CD4-positive, alpha-beta T cell treated with Interleukin-6 for 4 hours (primary cell): ENCODE data around the gene FAM131B.
"Not testable (repeated sequence)": the region's sequence is repeated elsewhere in the genome, so short reads cannot be mapped to it uniquely, and the experiment has no call there.

Experiments
- DNase-seq: peaks from one replicate; pipeline ENCODE4 v3.0.0-alpha.2; 2020; ENCODE audit warnings: mixed read lengths

FAM131B gene

GRCh38 chr7:143362131-143363015 is at the start of gene FAM131B:
Gene FAM131B, minus strand, starts transcription at chr7:143362713. Its CDS starts 110 bp downstream, at chr7:143362603.
- DNase-seq = peak; percentile 61

GRCh38 chr7:143411976-143412708 is 49.6 kb upstream of the FAM131B start:
- no peak for DNase-seq

GRCh38 chr7:143410521-143411004 is 48.0 kb upstream of the FAM131B start:
- DNase-seq = no peak

- peak; percentile 84 for DNase-seq
Observed at GRCh38 chr7:143408686-143409561, 46.4 kb upstream of the FAM131B start, which contains the start of gene EPHA1. Gene EPHA1, minus strand, starts transcription at chr7:143408856. Its CDS starts 51 bp downstream, at chr7:143408805.

- peak; percentile 12 for DNase-seq
Observed at GRCh38 chr7:143408252-143408685, 45.8 kb upstream of the FAM131B start.

- peak; percentile 64 for DNase-seq
Observed at GRCh38 chr7:143407287-143408251, 45.1 kb upstream of the FAM131B start.

- no peak for DNase-seq
Observed at GRCh38 chr7:143406002-143406357, 43.5 kb upstream of the FAM131B start.

GRCh38 chr7:143405173-143406001 is 42.9 kb upstream of the FAM131B start:
- no peak for DNase-seq

GRCh38 chr7:143402233-143402632 is 39.7 kb upstream of the FAM131B start:
- not testable (repeated sequence) for DNase-seq

GRCh38 chr7:143401265-143401664 is 38.8 kb upstream of the FAM131B start:
- DNase-seq = no peak

GRCh38 chr7:143399642-143400041 is 37.1 kb upstream of the FAM131B start:
- DNase-seq = no peak

- DNase-seq = no peak
Observed at GRCh38 chr7:143399151-143399550, 36.6 kb upstream of the FAM131B start.

GRCh38 chr7:143398616-143399015 is 36.1 kb upstream of the FAM131B start:
- DNase-seq = no peak

GRCh38 chr7:143397710-143398530 is 35.4 kb upstream of the FAM131B start:
- DNase-seq = no peak

GRCh38 chr7:143396625-143397556 is 34.4 kb upstream of the FAM131B start:
- no peak for DNase-seq

- DNase-seq = no peak
Observed at GRCh38 chr7:143396182-143396581, 33.7 kb upstream of the FAM131B start.

GRCh38 chr7:143395187-143396149 is 33.0 kb upstream of the FAM131B start:
- DNase-seq = no peak
